ENCODE data around the gene RAD51AP1. TPM values are rescaled to one million over a fixed set of nuclear protein-coding genes. Genes with fewer than 3 reads are reported as not detected.

Gene RAD51AP1
- total and polyA plus RNA-seq, 11 donors: 0.19 to 8.2 (median 1.1) TPM; not detected in 1

GRCh38 chr12:4530982-4531586 lies 7.6 kb upstream of the RAD51AP1 start:
- Histone ChIP-seq H3K4me3 (no peak overlapping the region), H3K4me1 (no peaks in the 10 kb centered on the region), H3K36me3 (peaks cover 0 to 89% (median 73%) of the 10 kb centered on the region in 9 donors), H3K27me3 (no peaks in the 10 kb centered on the region), H3K27ac (no peak overlapping the region), H3K9me3 (no peaks in the 10 kb centered on the region)
- intact Hi-C loops (cut with DNase I): loop anchor here in 2 of 10 donors (10.0 kb wide), 2 partner anchors 176 to 536 kb away; no protein-coding TSS in a partner anchor
- DNase-seq (no peak), ATAC-seq (no peak)
- TF ChIP-seq, protein P1, sequence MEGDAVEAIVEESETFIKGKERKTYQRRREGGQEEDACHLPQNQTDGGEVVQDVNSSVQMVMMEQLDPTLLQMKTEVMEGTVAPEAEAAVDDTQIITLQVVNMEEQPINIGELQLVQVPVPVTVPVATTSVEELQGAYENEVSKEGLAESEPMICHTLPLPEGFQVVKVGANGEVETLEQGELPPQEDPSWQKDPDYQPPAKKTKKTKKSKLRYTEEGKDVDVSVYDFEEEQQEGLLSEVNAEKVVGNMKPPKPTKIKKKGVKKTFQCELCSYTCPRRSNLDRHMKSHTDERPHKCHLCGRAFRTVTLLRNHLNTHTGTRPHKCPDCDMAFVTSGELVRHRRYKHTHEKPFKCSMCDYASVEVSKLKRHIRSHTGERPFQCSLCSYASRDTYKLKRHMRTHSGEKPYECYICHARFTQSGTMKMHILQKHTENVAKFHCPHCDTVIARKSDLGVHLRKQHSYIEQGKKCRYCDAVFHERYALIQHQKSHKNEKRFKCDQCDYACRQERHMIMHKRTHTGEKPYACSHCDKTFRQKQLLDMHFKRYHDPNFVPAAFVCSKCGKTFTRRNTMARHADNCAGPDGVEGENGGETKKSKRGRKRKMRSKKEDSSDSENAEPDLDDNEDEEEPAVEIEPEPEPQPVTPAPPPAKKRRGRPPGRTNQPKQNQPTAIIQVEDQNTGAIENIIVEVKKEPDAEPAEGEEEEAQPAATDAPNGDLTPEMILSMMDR (IDR thresholded peaks at IDR 0.05): no peak
- no peak for TF ChIP-seq POLR2A (IDR thresholded peaks at IDR 0.05)
- 77 to 91% (median 86%) methylated on average over 6 of the region's 6 CpGs for WGBS, 4 donors

DNA sequence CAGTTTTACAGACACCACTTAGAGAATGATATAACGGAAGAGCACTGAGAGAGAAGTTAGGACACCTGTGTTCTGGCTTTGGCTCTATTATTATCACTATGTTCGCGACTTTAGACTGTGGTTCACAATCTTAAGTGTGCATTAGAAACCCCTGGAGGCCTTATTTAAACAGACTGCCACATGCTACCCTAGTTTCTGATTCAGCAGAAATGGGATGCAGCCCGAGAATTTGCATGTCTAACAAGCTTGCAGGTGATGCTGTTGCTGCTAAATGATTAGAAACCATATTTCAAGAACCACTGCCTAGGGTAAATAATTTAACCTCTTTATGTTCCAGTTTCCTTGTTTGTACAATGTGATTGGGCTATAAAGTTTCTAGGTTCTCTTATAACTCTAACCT lies 3.6 kb upstream of the RAD51AP1 start:
- Histone ChIP-seq H3K36me3 (peaks cover 0 to 60% (median 53%) of the 10 kb centered on the region in 9 donors), H3K4me3 (no peak overlapping the region), H3K27me3 (no peaks in the 10 kb centered on the region), H3K9me3 (no peaks in the 10 kb centered on the region), H3K27ac (no peak overlapping the region), H3K4me1 (peaks cover 0 to 25% (median 14%) of the 10 kb centered on the region in 12 donors)
- 88 to 90% (median 90%) methylated on average over 4 of the region's 4 CpGs for WGBS, 4 donors
- intact Hi-C loops (cut with DNase I): loop anchor here in 2 of 10 donors (10.0 kb wide), 2 partner anchors 180 to 540 kb away; no protein-coding TSS in a partner anchor
- ATAC-seq: no peak
- TF ChIP-seq POLR2A (IDR thresholded peaks at IDR 0.05): no peak
- TF ChIP-seq, protein P1 (IDR thresholded peaks at IDR 0.05): no peak
- no peak for DNase-seq

DNA sequence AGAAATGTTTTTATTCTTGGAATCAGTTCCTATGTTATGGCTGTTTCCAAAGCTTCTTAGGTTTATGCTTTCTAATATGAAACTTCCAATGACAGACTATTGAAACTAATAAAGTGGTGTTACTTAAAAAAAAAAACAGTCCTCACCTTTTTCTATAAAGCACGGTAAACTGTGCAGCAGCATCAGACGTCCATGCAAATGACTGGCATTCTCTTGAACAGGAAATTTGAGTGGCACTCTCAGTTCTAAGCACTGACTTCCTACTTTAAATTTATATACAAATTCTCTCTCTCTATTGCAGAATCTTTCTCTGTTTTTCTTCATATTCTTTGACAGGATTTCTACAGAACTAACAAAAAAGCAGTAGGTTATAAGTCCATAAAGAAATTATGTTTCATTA lies 2.8 kb upstream of the RAD51AP1 start:
- ATAC-seq (no peak), DNase-seq (no peak)
- TF ChIP-seq POLR2A (IDR thresholded peaks at IDR 0.05): no peak
- TF ChIP-seq, protein P1 (IDR thresholded peaks at IDR 0.05): no peak
- no peak overlapping the region for H3K4me3 ChIP-seq
- H3K36me3 ChIP-seq: peaks cover 0 to 52% (median 45%) of the 10 kb centered on the region in 9 donors
- H3K4me1 ChIP-seq: peaks cover 0 to 28% (median 14%) of the 10 kb centered on the region in 12 donors
- H3K27ac ChIP-seq: no peak overlapping the region
- intact Hi-C loops (cut with DNase I): loop anchor here in 2 of 10 donors (10.0 kb wide), 2 partner anchors 181 to 541 kb away; no protein-coding TSS in a partner anchor
- WGBS, 4 donors: 60 to 71% (median 67%) methylated on average over 2 of the region's 2 CpGs
- H3K27me3 ChIP-seq: no peaks in the 10 kb centered on the region
- no peaks in the 10 kb centered on the region for H3K9me3 ChIP-seq

- Histone ChIP-seq H3K4me1 (peaks cover 0 to 28% (median 14%) of the 10 kb centered on the region in 12 donors), H3K27me3 (no peaks in the 10 kb centered on the region), H3K27ac (peak overlapping the region in 3 of 12 donors; percentile 90 to 97 (median 94)), H3K9me3 (no peaks in the 10 kb centered on the region), H3K4me3 (peak overlapping the region; percentile 54 to 92 (median 78)), H3K36me3 (peaks cover 0 to 24% (median 10%) of the 10 kb centered on the region in 9 donors)
- no peak for TF ChIP-seq POLR2A (IDR thresholded peaks at IDR 0.05)
- TF ChIP-seq, protein P1 (IDR thresholded peaks at IDR 0.05): no peak
- 12 to 14% (median 12%) methylated on average over 16 of the region's 16 CpGs for WGBS, 4 donors
- DNase-seq (no peak), ATAC-seq (no peak)
- intact Hi-C loops (cut with DNase I): loop anchor here in 3 of 10 donors (2.0 to 10.0 kb wide), 4 partner anchors 65 to 545 kb away; partner anchors contain the start of genes AKAP3 (in 1 of the 3) and NDUFA9 (in 1 of the 3)
Measured at GRCh38 chr12:4539167-4539870, 629 bp downstream of the RAD51AP1 start.
